Stimulated activated CD4-positive, alpha-beta T cell treated with anti-CD3 and anti-CD28 coated beads, Interleukin-12 subunit alpha, Interleukin-12 subunit beta, amount 100 ng/mL, for 4 hours (primary cell): Measurements from ENCODE around the gene AR.
"Not testable (repeated sequence)": the region's sequence is repeated elsewhere in the genome, so short reads cannot be mapped to it uniquely, and the experiment has no call there.

ENCODE experiments used
- DNase-seq: peaks from one replicate; pipeline ENCODE4 v3.0.0-alpha.2; 2020

The AR gene

DNA sequence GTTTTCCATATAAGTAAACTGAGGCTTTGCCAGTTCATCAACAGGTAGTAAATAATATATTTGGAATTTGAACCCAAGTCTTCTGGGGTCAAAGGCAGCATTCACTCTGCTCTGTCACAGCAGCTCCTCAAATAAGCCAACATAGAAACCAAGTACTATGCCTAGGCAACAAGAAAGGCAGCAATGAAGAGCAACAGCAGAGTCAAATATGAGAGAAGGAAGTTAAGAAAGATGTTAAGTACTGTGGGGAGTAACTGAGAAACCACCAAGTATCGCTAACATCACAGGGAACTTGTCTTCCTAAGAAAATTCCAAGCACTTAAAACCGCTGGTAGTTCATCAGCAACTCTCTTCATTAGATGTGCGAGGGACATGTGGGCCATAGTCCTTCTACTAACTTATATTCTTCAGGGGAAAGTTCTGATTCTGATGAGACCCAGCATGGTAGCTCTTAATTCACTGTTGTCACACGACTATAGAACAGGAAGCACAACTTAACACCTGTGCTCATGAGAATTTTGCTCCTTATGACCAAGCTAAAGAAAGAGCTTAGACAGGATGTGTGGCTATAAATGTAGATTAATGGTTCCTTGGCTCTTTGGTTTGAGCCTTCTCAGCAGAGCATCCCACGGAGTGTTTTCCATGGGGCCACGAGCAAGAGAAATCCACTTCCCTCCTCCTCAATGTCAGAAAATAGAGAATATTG is 107.8 kb downstream of the AR start:
- no peak for DNase-seq

- no peak for DNase-seq
Measured at GRCh38 chrX:67652543-67652942, 108.7 kb downstream of the AR start.

DNA sequence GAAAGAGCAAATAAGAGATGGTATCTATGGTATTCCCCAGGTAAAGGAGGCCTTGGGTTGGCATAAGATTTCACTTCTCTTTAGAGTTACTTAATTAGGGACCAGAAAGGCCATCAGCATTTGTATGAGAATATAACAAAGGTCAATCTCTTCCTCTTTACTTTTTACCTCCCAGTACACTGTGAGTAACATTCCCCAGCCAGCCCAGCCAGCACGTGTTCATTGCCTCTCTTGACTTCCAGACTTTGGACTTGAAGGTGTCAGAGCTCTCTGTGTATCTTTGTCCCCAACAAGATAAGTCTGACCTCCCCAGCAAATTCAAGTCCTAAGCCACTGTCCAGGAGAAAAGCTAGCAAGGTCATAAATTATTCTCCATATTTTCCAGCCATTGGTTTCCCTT is 110.5 kb downstream of the AR start:
- DNase-seq: no peak

GRCh38 chrX:67665583-67665982 is 121.8 kb downstream of the AR start:
- no peak for DNase-seq

DNA sequence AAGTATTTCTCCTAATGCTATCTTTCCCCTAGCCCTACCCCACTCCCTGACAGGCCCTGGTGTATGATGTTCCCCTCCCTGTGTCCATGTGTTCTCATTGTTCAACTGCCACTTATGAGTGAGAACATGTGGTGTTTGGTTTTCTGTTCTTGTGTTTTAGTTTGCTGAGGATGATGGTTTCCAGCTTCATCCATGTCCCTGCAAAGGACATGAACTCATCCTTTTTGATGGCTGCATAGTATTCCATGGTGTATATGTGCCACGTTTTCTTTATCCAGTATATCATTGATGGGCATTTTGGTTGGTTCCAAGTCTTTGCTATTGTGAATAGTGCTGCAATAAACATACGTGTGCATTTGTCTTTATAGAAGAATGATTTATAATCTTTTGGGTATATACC is 126.9 kb downstream of the AR start:
- DNase-seq: not testable (repeated sequence)

GRCh38 chrX:67673741-67674274 is 130.0 kb downstream of the AR start:
- no peak for DNase-seq

DNA sequence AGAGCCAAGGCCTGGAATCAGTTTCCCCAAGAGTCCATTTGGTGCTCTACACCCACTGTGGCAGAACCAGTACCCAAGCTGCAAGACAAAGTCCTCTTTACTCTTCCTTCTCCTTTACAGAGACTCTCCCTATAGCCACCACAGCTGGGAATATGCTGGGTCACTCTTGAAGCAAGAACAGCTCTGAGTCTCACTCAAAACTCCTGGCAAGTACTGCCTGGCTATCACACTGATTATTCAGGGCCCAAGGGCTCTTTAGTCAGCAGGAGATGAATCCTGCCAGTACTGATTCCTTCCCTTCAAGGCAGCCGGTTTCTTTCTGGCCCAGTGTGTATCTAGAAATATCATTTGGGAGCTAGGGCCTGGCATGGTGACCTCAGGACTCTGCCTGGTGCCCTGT is 130.9 kb downstream of the AR start:
- DNase-seq: no peak

DNA sequence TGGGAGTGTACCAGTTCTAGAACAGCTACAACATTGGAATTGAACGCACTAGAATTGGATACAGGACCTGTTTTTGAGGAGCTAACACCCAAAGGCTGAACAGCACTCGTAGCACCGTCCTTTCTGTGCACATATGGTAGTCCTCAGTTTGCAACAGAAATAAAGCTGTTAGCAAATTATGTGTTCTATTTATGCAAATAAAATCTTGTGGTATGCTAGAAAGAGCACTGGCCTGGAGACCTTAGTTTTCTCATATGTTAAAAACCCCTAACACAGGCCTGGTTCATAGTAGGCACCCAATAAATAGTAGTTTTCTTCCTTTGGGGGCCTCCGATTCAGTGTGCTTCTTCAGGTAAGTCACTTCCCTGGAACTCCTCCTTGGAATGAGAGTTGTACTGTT is 140.3 kb downstream of the AR start:
- no peak for DNase-seq

DNA sequence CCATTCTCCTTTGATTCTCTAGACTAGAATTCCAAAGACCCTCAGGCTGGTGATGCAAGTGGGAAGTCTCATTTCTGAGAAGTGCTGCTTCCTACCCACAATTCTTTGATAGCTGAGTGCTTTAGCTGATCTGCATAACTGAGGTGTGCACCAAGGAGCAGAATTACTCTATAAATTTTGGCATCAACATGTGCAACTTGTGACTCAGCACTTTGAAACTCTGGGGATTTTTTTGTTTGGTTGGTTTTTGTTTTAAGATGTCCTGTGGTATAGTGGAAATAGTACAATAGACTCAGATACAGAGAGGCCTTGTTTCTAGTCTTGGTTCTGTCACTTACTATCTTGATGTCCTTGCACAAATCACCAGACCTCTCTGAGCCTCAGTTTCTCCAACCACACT is 148.4 kb downstream of the AR start:
- DNase-seq: no peak

- no peak for DNase-seq
Measured at GRCh38 chrX:67693928-67694327, 150.1 kb downstream of the AR start.

- no peak for DNase-seq
Measured at GRCh38 chrX:67697452-67697851, 153.6 kb downstream of the AR start.

DNA sequence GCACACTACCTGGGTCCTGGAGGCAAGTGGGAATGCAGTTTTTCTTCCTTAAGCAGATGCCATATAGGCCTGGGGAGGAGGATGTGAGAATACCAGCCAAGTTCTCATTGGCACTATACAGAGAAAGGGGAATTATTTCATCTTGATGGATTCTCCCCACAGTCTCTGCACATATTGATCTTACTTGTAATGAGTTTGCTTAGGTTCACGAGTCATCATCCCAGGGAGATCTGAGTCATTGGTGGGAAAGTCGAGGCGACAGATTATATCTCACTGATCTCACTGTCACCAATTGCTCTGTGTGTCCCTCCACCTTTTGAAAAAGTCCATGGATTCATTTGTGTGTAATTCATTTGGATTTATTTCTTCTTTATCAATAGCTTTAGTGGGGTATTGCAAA is 156.8 kb downstream of the AR start:
- DNase-seq: no peak

GRCh38 chrX:67714004-67714403 is 170.2 kb downstream of the AR start:
- no peak for DNase-seq

DNA sequence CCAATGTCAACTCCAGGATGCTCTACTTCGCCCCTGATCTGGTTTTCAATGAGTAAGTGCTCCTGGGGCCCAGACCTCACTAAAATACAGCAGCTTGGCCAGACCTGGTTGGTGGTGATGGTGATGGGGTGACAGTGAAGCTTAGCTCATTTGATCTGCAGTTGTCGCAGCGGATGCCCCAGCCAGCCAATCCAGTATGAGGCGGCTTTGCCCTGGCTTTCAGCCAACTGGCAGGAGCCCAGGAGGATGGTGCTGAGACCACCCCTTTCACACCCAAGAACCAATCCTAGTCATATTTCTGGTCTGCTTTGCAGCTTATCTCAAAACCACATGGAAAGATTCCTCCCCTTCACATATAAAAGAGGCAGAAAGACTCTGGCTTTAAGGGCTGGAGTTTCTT is 173.8 kb downstream of the AR start:
- no peak for DNase-seq

GRCh38 chrX:67718926-67719325 is 175.1 kb downstream of the AR start:
- DNase-seq: no peak

- DNase-seq: no peak
Measured at GRCh38 chrX:67720344-67720743, 176.5 kb downstream of the AR start.

DNA sequence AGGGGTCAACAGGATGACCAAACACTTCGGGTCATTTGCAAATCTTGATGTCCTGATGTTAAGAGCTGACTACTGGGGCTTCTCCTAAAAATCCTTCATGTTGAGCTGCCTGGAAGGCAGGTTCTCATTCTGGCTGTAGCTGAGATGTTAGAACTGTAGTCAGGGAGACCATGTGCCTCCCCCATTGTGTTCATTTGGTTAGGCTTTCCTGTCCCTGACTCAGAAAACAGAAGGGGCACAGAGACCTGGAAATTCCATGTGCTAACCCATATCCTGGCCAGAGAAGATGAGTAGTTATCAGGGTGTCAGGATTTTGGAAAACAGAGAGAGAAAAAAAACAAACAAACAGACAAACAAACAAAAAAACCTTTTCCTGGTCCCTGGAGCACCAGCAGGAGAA is 177.5 kb downstream of the AR start:
- DNase-seq: no peak

GRCh38 chrX:67723580-67724351 is 179.9 kb downstream of the AR start:
- DNase-seq: no peak

- DNase-seq: no peak
Measured at GRCh38 chrX:67724359-67725110, 180.7 kb downstream of the AR start.

GRCh38 chrX:67725471-67725870 is 181.7 kb downstream of the AR start:
- DNase-seq: no peak

GRCh38 chrX:67726018-67726417 is 182.2 kb downstream of the AR start:
- no peak for DNase-seq

DNA sequence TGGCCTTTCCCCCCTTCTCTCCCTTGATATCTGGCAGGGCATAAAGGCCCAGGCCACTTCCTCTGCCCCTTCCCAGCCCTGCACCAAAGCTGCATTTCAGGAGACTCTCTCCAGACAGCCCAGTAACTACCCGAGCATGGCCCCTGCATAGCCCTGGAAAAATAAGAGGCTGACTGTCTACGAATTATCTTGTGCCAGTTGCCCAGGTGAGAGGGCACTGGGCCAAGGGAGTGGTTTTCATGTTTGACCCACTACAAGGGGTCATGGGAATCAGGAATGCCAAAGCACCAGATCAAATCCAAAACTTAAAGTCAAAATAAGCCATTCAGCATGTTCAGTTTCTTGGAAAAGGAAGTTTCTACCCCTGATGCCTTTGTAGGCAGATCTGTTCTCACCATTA is 183.8 kb downstream of the AR start:
- DNase-seq: no peak

GRCh38 chrX:67730296-67730695 is 186.5 kb downstream of the AR start:
- no peak for DNase-seq

DNA sequence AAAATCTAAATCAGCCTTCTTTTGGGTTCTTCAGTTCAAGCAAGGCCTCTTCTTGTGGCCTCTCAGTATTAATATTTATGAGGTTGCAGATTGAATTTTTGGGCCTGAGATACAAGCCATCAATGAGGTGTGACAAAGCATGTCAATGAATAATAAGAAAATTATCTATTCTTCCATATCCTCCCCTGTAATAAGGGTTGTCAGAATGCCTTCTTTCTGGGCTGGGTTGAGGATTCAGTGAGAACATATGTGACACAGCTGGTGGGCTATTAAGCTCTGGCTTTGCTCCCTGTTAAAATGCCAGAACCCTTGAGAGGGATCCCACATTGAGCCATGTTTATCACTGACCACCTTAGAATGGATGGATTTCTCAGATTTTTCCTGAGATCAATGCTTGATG is 187.2 kb downstream of the AR start:
- no peak for DNase-seq
